Vagina (tissue), 2 donors: ENCODE results near the gene SH2D6.

Experiments
- POLR2AphosphoS5 ChIP-seq, 2 donors: sonication (generic); formaldehyde crosslinking; IDR thresholded peaks; one replicate each; pipeline ENCODE4 v1.9.0; 2017; ENCODE audit warnings: antibody characterized with exemption in 2 of 2, mild to moderate bottlenecking in 2 of 2, low read depth in 1 of 2; ENCODE audit not compliant: insufficient read depth in 1 of 2
- TF ChIP-seq, protein P1 (sequence below), 3 experiments: fragments of 450-650 bp in 2 of 3; fragments of 200-600 bp in 1 of 3; sonication (generic) in 1 of 3; IDR thresholded peaks; one replicate each; pipeline ENCODE4 v1.5.1; 2017 to 2019; ENCODE audit warnings: antibody characterized with exemption in 3 of 3, mild to moderate bottlenecking in 2 of 3, moderate library complexity in 2 of 3

DNA sequence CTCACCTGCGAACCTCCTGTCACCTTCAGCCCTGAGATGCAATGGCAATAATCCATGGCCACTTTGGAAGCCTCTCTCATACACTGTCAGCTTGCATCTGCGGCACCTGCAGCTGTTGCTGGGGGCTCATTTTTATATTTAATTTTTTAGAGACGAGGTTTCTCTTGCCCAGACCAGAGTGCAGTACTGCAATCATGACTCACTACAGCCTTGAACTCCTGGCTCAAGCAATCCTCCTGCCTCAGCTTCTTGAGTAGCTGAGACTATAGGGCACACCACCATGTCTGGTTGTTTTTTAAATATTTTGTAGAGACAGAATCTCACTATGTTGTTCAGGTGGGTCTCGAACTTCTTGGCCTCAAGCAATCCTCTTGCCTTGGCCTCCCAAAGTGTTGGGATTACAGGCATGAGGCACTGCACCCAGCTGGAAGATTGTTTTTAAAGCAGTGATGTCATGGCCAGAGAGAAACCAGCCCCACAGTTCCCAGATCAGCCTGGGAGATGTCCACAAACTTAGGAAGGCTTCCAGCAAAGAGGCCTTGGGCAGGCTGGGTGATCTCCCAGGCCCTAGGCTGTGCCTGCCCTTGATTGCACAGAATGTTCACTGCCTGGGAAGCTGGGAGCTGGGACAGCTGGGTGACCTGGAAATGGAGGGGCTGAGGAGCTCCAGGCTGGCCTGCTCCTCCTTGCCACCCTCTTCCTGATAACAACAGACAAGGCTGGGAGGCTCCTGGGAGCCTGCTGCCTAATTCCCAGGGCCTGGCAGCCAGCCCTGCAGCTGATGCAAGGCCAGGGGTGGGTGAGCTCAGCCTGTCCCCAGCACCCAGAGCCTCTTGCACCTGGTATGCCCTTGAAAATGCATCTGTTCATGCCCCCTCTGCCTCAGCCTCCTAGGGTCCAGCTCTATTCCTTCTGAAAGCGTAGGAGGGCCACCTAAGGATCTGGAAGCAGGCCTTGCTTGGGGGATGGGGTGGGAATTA is 27.1 kb downstream of the SH2D6 start:
- peak in 1 of 2 donors; percentile 62 for TF ChIP-seq POLR2AphosphoS5 (IDR thresholded peaks at IDR 0.05; ENCODE audit: insufficient read depth in 1 of 2, low read depth in 1 of 2)
- TF ChIP-seq, protein P1, sequence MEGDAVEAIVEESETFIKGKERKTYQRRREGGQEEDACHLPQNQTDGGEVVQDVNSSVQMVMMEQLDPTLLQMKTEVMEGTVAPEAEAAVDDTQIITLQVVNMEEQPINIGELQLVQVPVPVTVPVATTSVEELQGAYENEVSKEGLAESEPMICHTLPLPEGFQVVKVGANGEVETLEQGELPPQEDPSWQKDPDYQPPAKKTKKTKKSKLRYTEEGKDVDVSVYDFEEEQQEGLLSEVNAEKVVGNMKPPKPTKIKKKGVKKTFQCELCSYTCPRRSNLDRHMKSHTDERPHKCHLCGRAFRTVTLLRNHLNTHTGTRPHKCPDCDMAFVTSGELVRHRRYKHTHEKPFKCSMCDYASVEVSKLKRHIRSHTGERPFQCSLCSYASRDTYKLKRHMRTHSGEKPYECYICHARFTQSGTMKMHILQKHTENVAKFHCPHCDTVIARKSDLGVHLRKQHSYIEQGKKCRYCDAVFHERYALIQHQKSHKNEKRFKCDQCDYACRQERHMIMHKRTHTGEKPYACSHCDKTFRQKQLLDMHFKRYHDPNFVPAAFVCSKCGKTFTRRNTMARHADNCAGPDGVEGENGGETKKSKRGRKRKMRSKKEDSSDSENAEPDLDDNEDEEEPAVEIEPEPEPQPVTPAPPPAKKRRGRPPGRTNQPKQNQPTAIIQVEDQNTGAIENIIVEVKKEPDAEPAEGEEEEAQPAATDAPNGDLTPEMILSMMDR (IDR thresholded peaks at IDR 0.05) = no peak
